IMR-90 (cell line): Measurements from ENCODE around the gene ORC6. TPM values are rescaled to one million over a fixed set of nuclear protein-coding genes. Genes with fewer than 3 reads are reported as not detected.

Source experiments
- ATAC-seq: fragments of 200-7000 bp; cut with Tn5 transposase; 2 replicates; pipeline ENCODE4 v1.9.1; 2020; ENCODE audit warnings: low read depth, mild to moderate bottlenecking, moderate library complexity
- BruUV-seq: library from RNA; stranded (reverse); fragments of 400-500 nt; replicated peaks from 2 replicates; lab custom pipeline; 2021; lab: Mats Ljungman, UMichigan
- CTCF ChIA-PET: fragments of 300-600 bp; formaldehyde crosslinking; extraction: SDS; loops from one replicate; lab custom pipeline; 2021; ENCODE audit warnings: antibody characterized with exemption; lab: Yijun Ruan, JAX
- POLR2A ChIA-PET: fragments of 300-600 bp; sonication (Branson Sonifier 250); formaldehyde crosslinking; loops from one replicate; lab custom pipeline; 2022; ENCODE audit warnings: antibody characterized with exemption; ENCODE audit not compliant: unreplicated experiment; lab: Charles Lee
- DNase-seq: peaks from one replicate; pipeline ENCODE4 v3.0.0; 2013
- H2AFZ ChIP-seq: replicated peaks from 2 replicates; pipeline ENCODE3; 2013; ENCODE audit warnings: low read length, mild to moderate bottlenecking; ENCODE audit not compliant: poor library complexity
- H2AK5ac ChIP-seq: 2 replicates; pipeline ENCODE4 v1.6.1; 2013; ENCODE audit warnings: low read depth, low read length, inconsistent platforms
- H2AK9ac ChIP-seq: replicated peaks from 2 replicates; pipeline ENCODE3; 2013; ENCODE audit warnings: mild to moderate bottlenecking, low read depth, low read length, moderate library complexity; ENCODE audit not compliant: poor library complexity
- H2BK120ac ChIP-seq: 2 replicates; pipeline ENCODE4 v1.6.1; 2013; ENCODE audit warnings: low read depth, low read length, inconsistent platforms
- H2BK15ac ChIP-seq: 3 replicates; pipeline ENCODE4 v1.6.1; 2013; ENCODE audit warnings: low read depth, low read length, inconsistent platforms
- H2BK20ac ChIP-seq: 2 replicates; pipeline ENCODE4 v1.6.1; 2013; ENCODE audit warnings: low read depth, mild to moderate bottlenecking, inconsistent platforms, low read length, moderate library complexity
- H2BK5ac ChIP-seq: 2 replicates; pipeline ENCODE4 v1.6.1; 2013; ENCODE audit warnings: mild to moderate bottlenecking, low read depth, low read length, inconsistent platforms; ENCODE audit not compliant: poor library complexity, severe bottlenecking
- H3K14ac ChIP-seq: replicated peaks from 2 replicates; pipeline ENCODE4 v1.6.1; 2013; ENCODE audit warnings: low read depth, low read length, inconsistent platforms
- H3K18ac ChIP-seq: 2 replicates; pipeline ENCODE4 v1.6.1; 2013; ENCODE audit warnings: low read depth, low read length, control low read depth
- H3K23ac ChIP-seq: 2 replicates; pipeline ENCODE4 v1.6.1; 2013; ENCODE audit warnings: low read depth, low read length, inconsistent platforms
- H3K27ac ChIP-seq: 2 replicates; pipeline ENCODE4 v1.5.1; 2013; ENCODE audit warnings: mild to moderate bottlenecking, control low read depth, low read length; ENCODE audit not compliant: insufficient read depth
- H3K27me3 ChIP-seq: 2 replicates; pipeline ENCODE4 v1.6.1; 2013; ENCODE audit warnings: low read length; ENCODE audit not compliant: control insufficient read depth, insufficient read depth
- H3K36me3 ChIP-seq: 2 replicates; pipeline ENCODE4 v1.6.1; 2013; ENCODE audit warnings: low read length, mixed read lengths; ENCODE audit not compliant: control insufficient read depth, insufficient read depth
- H3K4ac ChIP-seq: 2 replicates; pipeline ENCODE4 v1.6.1; 2013; ENCODE audit warnings: low read depth, low read length, inconsistent platforms
- H3K4me1 ChIP-seq: 2 replicates; pipeline ENCODE4 v1.6.1; 2013; ENCODE audit warnings: low read length, mixed read lengths; ENCODE audit not compliant: control insufficient read depth, insufficient read depth
- H3K4me2 ChIP-seq: 2 replicates; pipeline ENCODE4 v1.6.1; 2013; ENCODE audit warnings: low read depth, mild to moderate bottlenecking, control low read depth, low read length, moderate library complexity
- H3K4me3 ChIP-seq: 2 replicates; pipeline ENCODE4 v1.5.1; 2013; ENCODE audit warnings: low read depth, mild to moderate bottlenecking, control low read depth, low read length, moderate library complexity; ENCODE audit not compliant: insufficient read depth
- H3K56ac ChIP-seq: 2 replicates; pipeline ENCODE4 v1.6.1; 2013; ENCODE audit warnings: low read length, inconsistent platforms; ENCODE audit not compliant: insufficient read depth; ENCODE audit errors: extremely low read depth
- H3K79me1 ChIP-seq, 2 experiments: 2 replicates each; pipeline ENCODE4 v1.6.1; 2013; ENCODE audit warnings: low read length in 2 of 2, inconsistent platforms in 1 of 2, low read depth in 1 of 2
- H3K9ac ChIP-seq: 2 replicates; pipeline ENCODE4 v1.6.1; 2013; ENCODE audit warnings: low read depth, low read length, control low read depth
- H3K9me1 ChIP-seq: 2 replicates; pipeline ENCODE4 v1.6.1; 2013; ENCODE audit warnings: low read length, inconsistent platforms; ENCODE audit not compliant: insufficient read depth
- H3K9me3 ChIP-seq: 2 replicates; pipeline ENCODE4 v1.6.1; 2013; ENCODE audit warnings: low read length; ENCODE audit not compliant: control insufficient read depth, insufficient read depth
- H4K20me1 ChIP-seq: 2 replicates; pipeline ENCODE4 v1.6.1; 2013; ENCODE audit warnings: low read length, inconsistent platforms; ENCODE audit not compliant: insufficient read depth
- H4K5ac ChIP-seq: 2 replicates; pipeline ENCODE4 v1.6.1; 2013; ENCODE audit warnings: mild to moderate bottlenecking, low read depth, low read length, control low read depth
- H4K8ac ChIP-seq, 2 experiments: 2 replicates each; pipeline ENCODE4 v1.6.1; 2013; ENCODE audit warnings: low read depth in 2 of 2, low read length in 2 of 2, control low read depth in 1 of 2, inconsistent platforms in 1 of 2
- H4K91ac ChIP-seq: 2 replicates; pipeline ENCODE4 v1.6.1; 2013; ENCODE audit warnings: low read depth, low read length, inconsistent platforms; ENCODE audit not compliant: insufficient read depth
- CHD1 ChIP-seq: IDR thresholded peaks from 2 replicates; pipeline ENCODE4 v1.6.1; 2012; ENCODE audit warnings: low read depth, low read length, improper control_type of control experiment
- MXI1 ChIP-seq: IDR thresholded peaks from 2 replicates; pipeline ENCODE4 v1.6.1; 2012; ENCODE audit warnings: low read depth, mild to moderate bottlenecking, low read length, moderate library complexity, borderline replicate concordance
- NFE2L2 ChIP-seq: fragments of 150-350 bp; IDR thresholded peaks from 2 replicates; pipeline ENCODE4 v1.6.1; 2016; ENCODE audit warnings: low read depth, mild to moderate bottlenecking, low read length
- WGBS, 2 experiments: methylation state at CpG; one replicate each; pipeline versions ENCODE4 v1.1.5 to v1.1.7; 2013; ENCODE audit warnings: missing lambda C conversion rate in 2 of 2; ENCODE audit not compliant: insufficient read length in 1 of 2; ENCODE audit errors: extremely low coverage in 2 of 2; 5-methylcytosine and 5-hydroxymethylcytosine counted together
- dilution Hi-C: fragments of 300-500 bp; cut with HindIII; formaldehyde crosslinking; loops from one replicate; pipeline ENCODE4 v1.14.3; 2018; ENCODE audit warnings: low sequenced_read_pairs; ENCODE audit not compliant: unreplicated experiment
- in situ Hi-C: fragments of 300-500 bp; cut with MboI; formaldehyde crosslinking; loops from 3 replicates; pipeline ENCODE4 v1.14.3; 2019; ENCODE audit warnings: low sequenced_read_pairs, inconsistent platforms, mixed read lengths
- intact Hi-C: fragments of 100-400 bp; cut with micrococcal nuclease; formaldehyde crosslinking; loops from 2 replicates; pipeline ENCODE4 v1.10.0; 2022
- polyA plus RNA-seq, 3 experiments: library from polyadenylated mRNA; depleted of rRNA; stranded (reverse); fragments of >200 nt; gene quantifications; 2 replicates each; pipeline ENCODE4 v1.2.3, GENCODE V29; 2012; ENCODE audit warnings: low replicate concordance in 1 of 3
- total RNA-seq: library from RNA; depleted of rRNA; stranded (reverse); fragments of >200 nt; gene quantifications from 2 replicates; pipeline ENCODE4 v1.2.3, GENCODE V29; 2012

ORC6 gene
- total and polyA plus RNA-seq, 2 of the 4 experiments (the other 2 are of a cell fraction) = 9.0 to 15.9 TPM

DNA sequence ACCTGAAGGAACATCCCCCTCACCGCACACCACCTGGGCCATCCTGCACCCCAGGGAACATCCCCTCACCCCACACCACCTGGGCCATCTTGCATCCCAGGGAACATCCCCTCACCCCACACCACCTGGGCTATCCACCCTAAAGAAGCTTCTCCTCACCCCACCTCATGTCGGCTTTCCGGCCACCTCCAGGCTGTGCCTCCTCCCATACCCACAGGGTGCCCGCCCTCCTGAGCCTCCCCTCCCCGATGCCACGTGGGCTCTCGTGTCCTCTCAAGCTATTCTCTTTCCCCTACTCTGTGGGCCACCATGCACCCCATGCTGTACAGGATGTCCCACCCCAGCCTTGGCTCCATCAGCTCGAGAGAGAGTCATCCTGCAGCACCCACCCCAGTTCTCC is 40.7 kb downstream of the ORC6 start:
- no peak overlapping the region for H2BK15ac ChIP-seq
- intact Hi-C loops = no loop called here
- in situ Hi-C loops = no loop called here

More for the DNA sequence above, 40.7 kb downstream of the ORC6 start:
- Histone ChIP-seq H4K91ac (no peak overlapping the region), H3K9me3 (no peaks in the 10 kb centered on the region), H3K27ac (no peak overlapping the region), H3K18ac (no peak overlapping the region), H3K4me1 (peaks cover 2% of the 10 kb centered on the region; the same call in 1 of the 2 replicates), H3K56ac (no peak overlapping the region), H3K27me3 (no peaks in the 10 kb centered on the region), H3K36me3 (no peaks in the 10 kb centered on the region), H4K8ac (no peak overlapping the region), H3K79me1 (no peaks in the 10 kb centered on the region), H2AK9ac (no peak overlapping the region), H2BK5ac (no peak overlapping the region), H4K20me1 (no peaks in the 10 kb centered on the region; the same call in 1 of the 2 replicates), H2BK20ac (no peak overlapping the region), H3K14ac (no peak overlapping the region), H2AK5ac (no peak overlapping the region), H3K23ac (no peak overlapping the region), H3K4me2 (no peak overlapping the region), H3K4me3 (no peak overlapping the region), H2BK120ac (no peak overlapping the region), H3K9ac (no peak overlapping the region), H3K9me1 (no peaks in the 10 kb centered on the region; the same call in 1 of the 2 replicates), H3K4ac (no peak overlapping the region), H2AFZ (no peak overlapping the region), H4K5ac (no peak overlapping the region)
- 83% methylated on average over 7 of the region's 8 CpGs; no CpG with 5 or more reads in 1 of the 2 experiments for WGBS, 2 experiments
- BruUV-seq = no TSS peak
- TF ChIP-seq CHD1 = no peak
- no peak for TF ChIP-seq MXI1
- no peak for TF ChIP-seq NFE2L2
- CTCF ChIA-PET = no interaction called here
- no peak for DNase-seq
- no peak for ATAC-seq
- POLR2A ChIA-PET = no interaction called here
- dilution Hi-C loops = no loop called here
